Stimulated activated memory B cell treated with anti-CD40 and anti-IgM and Interleukin-4, amounts not matched to agents 10 μg/mL and 1 μg/mL and 100 μg/mL, for 72 hours (primary cell): ENCODE data around the gene TMED5.
"Not testable (repeated sequence)": the region's sequence is repeated elsewhere in the genome, so short reads cannot be mapped to it uniquely, and the experiment has no call there.

Experiments used
- ATAC-seq: fragments of 150-1000 bp; cut with Tn5 transposase; 2 replicates; pipeline ENCODE4 v1.10.0; 2021
- H3K27ac Mint-ChIP-seq: one replicate; pipeline ENCODE4 v1.8.0; 2022; ENCODE audit warnings: mild to moderate bottlenecking, mixed read lengths
- H3K27me3 Mint-ChIP-seq: one replicate; pipeline ENCODE4 v1.8.0; 2022; ENCODE audit warnings: mixed read lengths
- H3K36me3 Mint-ChIP-seq: one replicate; pipeline ENCODE4 v1.8.0; 2022; ENCODE audit warnings: mixed read lengths
- H3K4me1 Mint-ChIP-seq: one replicate; pipeline ENCODE4 v1.8.0; 2022; ENCODE audit warnings: mixed read lengths
- H3K4me3 Mint-ChIP-seq: one replicate; pipeline ENCODE4 v1.8.0; 2022; ENCODE audit warnings: mild to moderate bottlenecking, moderate library complexity, mixed read lengths
- H3K9me3 Mint-ChIP-seq: one replicate; pipeline ENCODE4 v1.8.0; 2022; ENCODE audit warnings: mixed read lengths

Gene TMED5

DNA sequence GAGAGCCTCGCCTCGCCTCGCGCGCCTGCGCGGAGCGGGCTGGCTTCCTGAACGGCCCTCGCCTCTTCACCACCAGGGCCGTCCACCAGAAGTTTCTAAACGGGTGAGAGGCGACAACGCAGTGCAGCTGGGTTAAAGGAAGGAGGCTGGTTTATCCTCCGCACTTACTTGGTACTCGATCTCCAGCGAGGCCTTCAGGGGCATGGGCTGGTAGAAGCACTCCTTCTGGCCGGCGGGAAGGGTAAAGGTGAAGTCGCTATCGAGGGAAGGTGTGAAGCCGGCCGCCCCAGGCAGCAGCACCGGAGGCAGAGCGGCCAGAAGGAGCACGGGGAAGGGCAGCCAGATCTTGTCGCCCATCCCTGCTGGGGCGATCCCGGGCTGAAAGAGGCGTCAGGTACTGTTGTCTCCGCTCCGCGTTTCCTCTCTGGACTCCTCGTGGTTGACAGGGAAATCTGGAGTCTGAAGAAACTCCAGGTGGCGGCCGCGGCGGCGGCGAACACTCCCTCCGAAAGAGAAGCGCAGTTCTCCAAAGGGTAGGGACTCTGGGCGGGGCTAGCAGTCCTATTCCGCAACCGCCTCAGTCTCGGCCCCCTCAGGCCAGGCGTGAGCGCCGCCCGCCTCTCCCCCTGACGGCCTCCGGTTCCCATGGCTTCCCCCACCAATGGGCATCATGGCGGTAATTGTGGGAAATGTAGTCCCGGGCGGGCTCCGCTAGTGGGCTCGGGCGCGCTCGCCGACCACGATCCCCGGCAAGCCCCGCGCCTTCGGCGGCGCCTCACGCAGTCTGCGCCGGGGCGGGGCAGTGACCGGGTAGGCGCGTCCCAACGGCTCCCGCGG lies at the start of gene TMED5:
TSS of gene TMED5 (minus strand) at position 528 of the 837 bp plus-strand sequence. CDS start at position 357, 171 bp downstream.
- H3K36me3 Mint-ChIP-seq = peaks cover 21% of the 10 kb centered on the region
- H3K27ac Mint-ChIP-seq = peak within 1 kb of the TSS; percentile 99
- H3K27me3 Mint-ChIP-seq = no peaks in the 10 kb centered on the region
- peaks cover 45% of the 10 kb centered on the region for H3K4me1 Mint-ChIP-seq
- ATAC-seq = peak; percentile 96
- peak within 1 kb of the TSS; percentile 99 for H3K4me3 Mint-ChIP-seq
- no peaks in the 10 kb centered on the region for H3K9me3 Mint-ChIP-seq

DNA sequence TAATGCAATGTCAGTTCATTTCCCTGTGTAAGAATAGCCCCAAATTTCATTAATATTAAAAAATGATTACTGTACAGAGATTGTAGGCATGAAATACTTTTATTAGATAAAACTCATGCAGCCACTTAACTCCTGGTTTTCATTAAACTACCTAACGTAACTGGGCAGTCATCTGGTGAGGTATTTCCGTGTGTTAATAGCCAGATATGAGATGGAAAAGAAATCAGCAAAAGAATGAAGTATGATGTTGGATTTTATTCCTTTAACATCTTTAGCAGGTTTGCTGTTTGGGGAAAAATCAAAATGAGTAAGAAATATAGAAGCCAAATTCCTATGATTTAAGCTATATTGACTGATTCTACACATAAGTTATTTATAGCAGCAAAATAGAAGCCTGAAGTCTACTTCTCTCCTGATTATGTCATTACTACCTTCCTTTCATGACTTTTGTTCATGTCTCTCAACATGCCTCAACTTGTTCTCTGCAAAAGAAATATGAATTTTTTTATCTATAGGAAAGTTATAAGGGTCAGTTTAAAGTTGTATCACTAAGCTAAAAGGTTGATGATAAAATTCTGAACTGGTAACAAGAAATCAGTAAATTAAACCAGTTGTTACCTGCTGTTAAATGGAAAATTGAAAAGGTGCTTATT lies 42.9 kb upstream of the TMED5 start:
- no peaks in the 10 kb centered on the region for H3K27me3 Mint-ChIP-seq
- no peak overlapping the region for H3K4me3 Mint-ChIP-seq
- peaks cover 21% of the 10 kb centered on the region for H3K4me1 Mint-ChIP-seq
- no peak overlapping the region for H3K27ac Mint-ChIP-seq
- no peak for ATAC-seq
- H3K9me3 Mint-ChIP-seq = peaks cover 3% of the 10 kb centered on the region
- peaks cover 42% of the 10 kb centered on the region for H3K36me3 Mint-ChIP-seq

DNA sequence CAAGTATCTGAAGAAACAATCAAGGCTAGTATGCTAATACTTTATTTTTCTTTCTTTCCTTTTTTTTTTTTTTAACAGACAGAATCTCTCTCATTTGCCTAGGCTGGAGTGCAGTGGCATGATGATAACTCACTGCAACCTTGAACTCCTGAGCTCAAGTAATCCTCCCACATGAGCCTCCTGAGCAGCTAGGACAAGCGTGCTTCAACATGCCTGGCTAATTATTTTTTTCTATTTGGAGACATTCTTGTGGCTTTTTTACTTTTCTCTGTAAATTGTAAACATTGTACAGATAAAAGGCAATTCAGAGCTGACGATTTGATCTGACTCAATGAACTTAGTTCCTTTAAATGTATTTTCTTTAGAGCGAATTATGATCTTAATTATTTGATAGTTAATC lies 41.7 kb upstream of the TMED5 start:
- no peak for ATAC-seq
- no peaks in the 10 kb centered on the region for H3K27me3 Mint-ChIP-seq
- H3K36me3 Mint-ChIP-seq = peaks cover 50% of the 10 kb centered on the region
- H3K9me3 Mint-ChIP-seq = peaks cover 3% of the 10 kb centered on the region
- no peak overlapping the region for H3K27ac Mint-ChIP-seq
- H3K4me1 Mint-ChIP-seq = peaks cover 21% of the 10 kb centered on the region
- no peak overlapping the region for H3K4me3 Mint-ChIP-seq

DNA sequence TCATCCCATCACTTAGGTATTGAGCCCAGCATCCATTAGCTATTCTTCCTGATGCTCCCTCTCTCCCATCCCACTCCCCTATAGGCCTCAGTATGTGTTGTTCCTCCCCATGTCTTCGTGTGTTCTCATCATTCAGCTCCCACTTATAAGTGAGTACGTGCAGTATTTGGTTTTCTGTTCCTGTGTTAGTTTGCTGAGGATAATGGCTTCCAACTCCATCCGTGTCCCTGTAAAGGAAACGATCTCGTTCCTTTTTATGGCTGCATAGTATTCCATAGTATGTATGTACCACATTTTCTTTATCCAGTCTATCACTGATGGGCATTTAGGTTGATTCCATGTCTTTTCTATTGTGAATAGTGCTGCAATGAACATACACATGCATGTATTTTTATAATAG lies 40.5 kb upstream of the TMED5 start:
- H3K27ac Mint-ChIP-seq, H3K27me3 Mint-ChIP-seq, H3K9me3 Mint-ChIP-seq, H3K4me3 Mint-ChIP-seq, ATAC-seq: not testable (repeated sequence)
- Mint-ChIP-seq H3K36me3 (peaks cover 45% of the 10 kb centered on the region), H3K4me1 (peaks cover 21% of the 10 kb centered on the region)

DNA sequence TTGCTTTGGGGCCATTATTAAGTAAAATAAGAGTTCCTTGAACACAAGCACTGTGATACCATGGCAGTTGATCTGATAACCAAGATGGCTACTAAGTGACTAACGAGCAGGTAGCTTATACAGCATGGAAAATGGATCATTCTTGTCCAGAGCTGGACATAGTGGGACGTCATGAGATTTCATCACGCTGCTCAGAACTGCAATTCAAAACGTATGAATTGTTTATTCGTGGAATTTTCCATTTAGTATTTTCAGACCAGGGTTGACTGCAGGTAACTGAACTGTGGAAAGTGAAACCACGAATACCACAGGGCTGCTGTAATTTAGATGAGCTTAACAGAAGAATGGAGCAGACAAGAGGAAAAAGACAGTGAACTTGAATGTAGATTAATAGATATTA lies 39.2 kb upstream of the TMED5 start:
- peak; percentile 72 for ATAC-seq
- peaks cover 12% of the 10 kb centered on the region for H3K4me1 Mint-ChIP-seq
- peak overlapping the region; percentile 70 for H3K27ac Mint-ChIP-seq
- H3K4me3 Mint-ChIP-seq = peak overlapping the region; percentile 38
- H3K36me3 Mint-ChIP-seq = peaks cover 37% of the 10 kb centered on the region
- no peaks in the 10 kb centered on the region for H3K27me3 Mint-ChIP-seq
- H3K9me3 Mint-ChIP-seq = peaks cover 3% of the 10 kb centered on the region

DNA sequence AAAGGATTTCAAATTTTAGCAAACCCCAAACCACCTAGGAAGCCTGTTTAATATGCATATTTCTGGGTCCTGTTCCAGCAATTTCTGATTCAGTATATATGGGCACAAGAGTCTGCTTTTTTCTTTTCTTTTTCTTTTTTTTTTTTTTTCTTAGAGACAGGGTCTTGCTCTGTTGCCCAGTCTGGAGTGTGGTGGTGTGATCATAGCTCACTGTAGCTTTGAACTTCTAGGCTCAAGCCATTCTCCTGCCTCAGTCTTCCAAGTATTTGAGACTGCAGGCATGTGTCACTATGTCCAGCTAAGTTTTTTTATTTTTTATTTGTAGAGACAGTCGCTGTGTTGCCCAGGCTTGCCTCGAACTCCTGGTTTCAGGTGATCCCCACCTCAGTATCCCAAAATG lies 35.1 kb upstream of the TMED5 start:
- no peak overlapping the region for H3K27ac Mint-ChIP-seq
- H3K4me3 Mint-ChIP-seq = no peak overlapping the region
- H3K36me3 Mint-ChIP-seq = peaks cover 33% of the 10 kb centered on the region
- H3K4me1 Mint-ChIP-seq = peaks cover 12% of the 10 kb centered on the region
- no peaks in the 10 kb centered on the region for H3K27me3 Mint-ChIP-seq
- H3K9me3 Mint-ChIP-seq = no peaks in the 10 kb centered on the region
- ATAC-seq = no peak

DNA sequence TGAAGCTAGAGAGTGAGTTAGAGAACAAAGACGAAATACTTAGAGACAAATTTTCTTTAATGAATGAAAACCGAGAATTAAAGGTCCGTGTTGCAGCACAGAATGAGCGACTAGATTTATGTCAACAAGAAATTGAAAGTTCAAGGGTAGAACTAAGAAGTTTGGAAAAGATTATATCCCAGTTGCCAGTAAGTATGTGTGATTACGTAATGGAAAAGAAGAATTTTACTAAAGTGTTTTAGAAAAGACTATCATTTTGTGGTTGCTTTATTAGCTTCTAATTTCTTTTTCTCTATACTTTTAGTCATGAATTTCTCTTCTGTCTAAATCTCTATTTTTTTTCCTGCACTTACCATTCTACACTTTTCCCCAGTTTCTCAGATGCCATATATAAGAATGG lies 27.0 kb upstream of the TMED5 start:
- no peak overlapping the region for H3K4me3 Mint-ChIP-seq
- H3K27ac Mint-ChIP-seq = no peak overlapping the region
- no peaks in the 10 kb centered on the region for H3K27me3 Mint-ChIP-seq
- no peaks in the 10 kb centered on the region for H3K4me1 Mint-ChIP-seq
- peaks cover 23% of the 10 kb centered on the region for H3K36me3 Mint-ChIP-seq
- no peaks in the 10 kb centered on the region for H3K9me3 Mint-ChIP-seq
- ATAC-seq = no peak

DNA sequence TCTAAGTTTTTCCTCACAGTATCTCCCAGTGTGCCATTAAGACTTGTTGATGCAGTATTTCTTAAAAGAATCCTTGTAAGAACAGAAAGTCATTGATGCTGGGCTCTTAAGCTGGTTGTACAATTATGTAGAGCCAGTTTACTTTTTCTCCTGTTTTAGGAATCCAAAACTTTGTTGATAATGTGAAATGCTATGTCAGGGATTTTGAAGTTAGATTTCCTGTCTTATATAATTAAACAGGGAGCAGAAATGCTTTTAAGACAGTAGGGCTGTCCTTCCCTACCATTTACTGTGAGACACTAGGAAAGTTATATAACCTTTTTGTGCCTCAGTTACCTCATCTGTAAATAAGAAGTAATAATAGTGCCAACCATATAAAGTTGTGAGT lies 26.3 kb upstream of the TMED5 start:
- Mint-ChIP-seq H3K4me3 (no peak overlapping the region), H3K4me1 (no peaks in the 10 kb centered on the region), H3K36me3 (peaks cover 23% of the 10 kb centered on the region), H3K27me3 (no peaks in the 10 kb centered on the region), H3K27ac (no peak overlapping the region), H3K9me3 (no peaks in the 10 kb centered on the region)
- no peak for ATAC-seq

DNA sequence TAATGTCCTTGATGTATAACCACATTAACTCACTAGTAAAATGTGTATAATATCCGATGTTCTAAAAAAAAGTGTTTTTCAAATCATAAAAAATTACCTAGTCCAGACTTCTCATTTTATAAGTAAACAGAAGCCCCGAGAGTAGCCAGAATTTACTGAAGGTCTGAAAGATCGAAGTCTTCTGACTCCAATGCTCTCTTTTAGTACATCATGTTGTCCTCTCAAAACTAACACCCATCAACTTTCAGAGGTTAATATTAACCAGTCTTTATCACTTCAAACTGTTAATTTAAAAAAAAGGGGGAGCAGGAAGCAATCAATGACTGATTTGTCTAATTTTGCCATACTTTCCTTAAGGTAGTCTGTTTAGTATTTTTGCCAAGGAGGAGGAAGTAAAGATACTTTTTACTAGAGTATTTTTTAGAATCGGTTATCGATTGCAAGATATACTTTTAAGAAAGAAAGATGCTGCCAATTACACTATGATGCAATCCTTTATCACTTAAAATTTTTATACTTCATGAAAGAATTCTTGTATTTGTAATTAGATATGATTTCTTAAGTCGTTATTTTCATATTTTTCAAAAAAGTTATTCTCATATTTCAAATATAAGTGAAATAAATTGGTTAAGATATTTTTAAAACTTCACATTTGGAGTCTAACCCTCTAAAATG lies 25.8 kb upstream of the TMED5 start:
- H3K4me1 Mint-ChIP-seq = no peaks in the 10 kb centered on the region
- H3K27me3 Mint-ChIP-seq = no peaks in the 10 kb centered on the region
- H3K27ac Mint-ChIP-seq = no peak overlapping the region
- peaks cover 23% of the 10 kb centered on the region for H3K36me3 Mint-ChIP-seq
- H3K4me3 Mint-ChIP-seq = no peak overlapping the region
- no peaks in the 10 kb centered on the region for H3K9me3 Mint-ChIP-seq
- no peak for ATAC-seq

DNA sequence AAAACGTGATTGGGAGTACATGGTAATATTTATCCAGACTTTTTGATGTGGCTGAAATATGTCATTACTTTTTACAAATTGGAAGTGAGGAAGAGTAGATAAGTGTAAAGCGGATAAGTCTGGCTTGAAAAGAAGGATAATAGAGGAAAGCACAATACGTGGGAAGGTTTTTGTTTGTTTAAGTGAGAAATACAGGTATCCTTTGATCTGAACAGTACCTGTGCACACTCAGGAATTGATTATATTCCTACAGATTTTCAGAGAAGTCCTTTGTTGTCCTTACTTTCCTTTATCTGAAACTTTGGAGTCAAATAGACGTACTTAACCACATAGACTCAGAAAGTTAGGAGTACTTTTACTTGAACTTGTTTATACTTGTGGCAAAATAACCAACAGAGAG lies 20.5 kb upstream of the TMED5 start:
- Mint-ChIP-seq H3K9me3 (no peaks in the 10 kb centered on the region), H3K4me3 (no peak overlapping the region), H3K27ac (no peak overlapping the region), H3K36me3 (peaks cover 31% of the 10 kb centered on the region), H3K27me3 (no peaks in the 10 kb centered on the region), H3K4me1 (peaks cover 7% of the 10 kb centered on the region)
- ATAC-seq = no peak

DNA sequence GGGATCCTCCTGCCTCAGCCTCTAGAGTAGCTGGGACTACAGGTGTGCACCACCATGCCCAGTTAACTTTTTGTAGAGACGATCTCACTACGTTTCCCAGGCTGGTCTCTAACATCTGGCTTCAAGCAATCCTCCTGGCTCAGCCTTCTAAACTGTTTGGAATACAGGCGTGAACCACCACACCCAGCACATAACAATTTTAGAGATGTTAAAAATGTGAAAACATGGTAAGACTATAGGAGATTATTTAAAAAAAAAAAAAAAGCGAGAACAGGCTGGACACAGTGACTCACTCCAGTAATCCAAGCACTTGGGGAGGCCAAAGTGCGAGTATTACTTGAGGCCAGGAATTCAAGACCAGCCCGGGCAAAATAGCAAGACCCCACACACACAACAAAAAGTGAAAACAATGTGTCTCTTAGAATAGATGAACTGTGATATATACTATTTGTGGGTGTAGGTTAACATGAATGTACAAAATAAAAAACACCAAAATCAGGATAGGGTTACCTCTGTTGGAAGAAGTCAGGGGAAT lies 19.9 kb upstream of the TMED5 start:
- Mint-ChIP-seq H3K27me3 (no peaks in the 10 kb centered on the region), H3K4me1 (peaks cover 7% of the 10 kb centered on the region), H3K27ac (no peak overlapping the region), H3K36me3 (peaks cover 36% of the 10 kb centered on the region), H3K9me3 (no peaks in the 10 kb centered on the region), H3K4me3 (no peak overlapping the region)
- ATAC-seq = no peak

DNA sequence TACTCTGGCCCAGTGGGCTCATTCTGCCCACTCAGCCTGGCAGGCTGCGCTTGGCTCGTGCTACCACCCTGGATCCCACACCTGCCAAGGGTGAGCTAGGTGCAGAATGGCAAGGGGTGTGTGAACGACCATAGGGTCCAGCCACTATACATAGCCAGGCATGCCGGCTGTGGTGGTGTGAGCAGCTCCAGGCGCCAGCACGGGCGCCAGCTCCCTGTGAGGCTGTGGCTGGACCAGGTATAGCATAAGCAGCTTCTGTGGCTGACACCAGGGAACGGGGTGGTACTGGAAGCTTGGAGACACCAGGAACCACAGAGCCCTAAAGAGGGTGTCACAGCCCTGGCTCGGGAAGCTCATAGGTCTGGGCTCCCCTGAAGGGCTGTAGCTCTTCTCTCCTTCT lies 18.9 kb upstream of the TMED5 start:
- no peak for ATAC-seq
- no peak overlapping the region for H3K27ac Mint-ChIP-seq
- H3K4me3 Mint-ChIP-seq = no peak overlapping the region
- H3K27me3 Mint-ChIP-seq = no peaks in the 10 kb centered on the region
- H3K36me3 Mint-ChIP-seq = peaks cover 41% of the 10 kb centered on the region
- no peaks in the 10 kb centered on the region for H3K9me3 Mint-ChIP-seq
- peaks cover 7% of the 10 kb centered on the region for H3K4me1 Mint-ChIP-seq

DNA sequence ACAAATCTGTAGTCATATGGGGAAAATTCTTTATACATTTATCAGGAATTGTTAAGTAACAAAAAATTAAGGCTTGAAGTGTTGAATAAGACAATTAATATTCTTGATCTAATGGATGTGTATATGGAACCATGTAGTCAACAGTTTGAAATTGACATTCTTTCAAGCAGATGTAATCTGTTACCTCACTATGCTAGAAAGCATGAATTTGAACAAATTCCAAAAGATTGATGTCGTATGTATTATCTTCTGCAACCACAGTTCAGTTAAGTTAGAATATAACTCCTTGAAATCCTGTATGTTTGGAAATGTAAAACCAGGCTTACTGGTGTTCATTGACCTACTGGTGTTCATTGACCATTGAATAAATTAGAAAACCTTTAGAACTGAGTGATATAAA lies 16.4 kb upstream of the TMED5 start:
- Mint-ChIP-seq H3K27me3 (no peaks in the 10 kb centered on the region), H3K9me3 (no peaks in the 10 kb centered on the region), H3K27ac (no peak overlapping the region), H3K36me3 (peaks cover 41% of the 10 kb centered on the region), H3K4me3 (no peak overlapping the region), H3K4me1 (peaks cover 7% of the 10 kb centered on the region)
- ATAC-seq = no peak

DNA sequence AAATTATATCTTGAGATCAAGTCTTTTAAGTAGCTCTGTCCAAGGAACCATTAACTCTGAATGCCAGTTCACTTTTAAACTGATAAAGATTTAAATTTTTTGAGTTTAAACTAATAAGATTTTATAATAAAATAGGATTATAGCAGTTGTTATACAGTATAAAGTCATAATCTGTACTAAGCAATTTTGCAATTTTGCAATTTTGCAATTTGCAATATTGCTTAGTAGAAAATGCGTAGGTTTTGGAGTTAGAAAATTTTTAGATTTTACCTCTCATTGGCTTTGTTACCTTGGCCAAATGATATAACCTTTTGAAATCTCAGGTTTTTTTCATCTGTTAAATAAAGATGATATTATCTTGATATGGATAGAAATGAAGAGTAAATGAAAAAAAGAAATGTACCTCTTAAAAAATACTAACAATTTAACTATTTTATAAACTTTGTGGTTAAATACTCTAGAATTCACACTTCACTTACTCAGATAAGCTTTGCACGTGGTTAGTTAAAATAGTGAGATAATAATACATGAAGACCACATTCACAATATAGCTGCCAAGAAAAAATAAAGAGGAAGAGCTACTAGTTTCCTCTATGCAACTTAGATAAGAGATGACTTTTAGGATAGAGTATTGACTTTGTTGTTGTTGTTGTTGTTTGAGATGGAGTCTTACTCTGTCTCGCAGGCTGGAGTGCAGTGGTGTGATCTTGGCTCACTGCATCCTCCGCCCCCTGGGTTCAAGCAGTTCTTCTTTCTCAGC lies 14.2 kb upstream of the TMED5 start:
- peaks cover 47% of the 10 kb centered on the region for H3K36me3 Mint-ChIP-seq
- ATAC-seq = no peak
- H3K4me1 Mint-ChIP-seq = peaks cover 22% of the 10 kb centered on the region
- H3K9me3 Mint-ChIP-seq = no peaks in the 10 kb centered on the region
- no peak overlapping the region for H3K4me3 Mint-ChIP-seq
- no peaks in the 10 kb centered on the region for H3K27me3 Mint-ChIP-seq
- no peak overlapping the region for H3K27ac Mint-ChIP-seq

DNA sequence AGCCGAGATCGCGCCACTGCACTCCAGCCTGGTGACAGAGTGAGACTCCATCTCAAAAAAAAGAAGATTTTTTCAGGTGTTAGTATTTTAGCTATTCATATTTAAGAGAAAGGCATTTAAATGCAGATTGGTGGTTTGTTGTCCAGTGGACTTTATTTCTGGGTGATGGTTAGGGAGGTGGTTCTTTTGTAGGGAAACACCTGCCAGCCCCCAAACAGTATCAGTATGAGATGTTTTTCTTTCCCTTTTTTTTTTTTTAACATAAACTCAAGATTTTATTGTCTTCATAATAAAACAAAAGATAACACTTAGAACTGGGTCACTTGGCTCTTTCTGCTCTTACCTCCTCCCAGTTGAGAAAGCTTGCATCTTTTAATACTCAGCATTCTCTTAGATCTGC lies 10.2 kb upstream of the TMED5 start:
- peaks cover 35% of the 10 kb centered on the region for H3K36me3 Mint-ChIP-seq
- no peak overlapping the region for H3K4me3 Mint-ChIP-seq

More for the DNA sequence above, 10.2 kb upstream of the TMED5 start:
- Mint-ChIP-seq H3K27ac (no peak overlapping the region), H3K9me3 (no peaks in the 10 kb centered on the region), H3K4me1 (peaks cover 43% of the 10 kb centered on the region), H3K27me3 (no peaks in the 10 kb centered on the region)
- ATAC-seq = no peak
